ENCODE results near the gene NBPF1.
"Not testable (repeated sequence)": the region's sequence is repeated elsewhere in the genome, so short reads cannot be mapped to it uniquely, and the experiment has no call there.

The NBPF1 gene

GRCh38 chr1:16621681-16622315, 8.4 kb upstream of the NBPF1 start:
- DNase-seq, result not testable (repeated sequence)

GRCh38 chr1:16621300-16621658, 7.9 kb upstream of the NBPF1 start:
- no peak for DNase-seq

GRCh38 chr1:16619803-16620501, 6.6 kb upstream of the NBPF1 start:
- not testable (repeated sequence) for DNase-seq

DNA sequence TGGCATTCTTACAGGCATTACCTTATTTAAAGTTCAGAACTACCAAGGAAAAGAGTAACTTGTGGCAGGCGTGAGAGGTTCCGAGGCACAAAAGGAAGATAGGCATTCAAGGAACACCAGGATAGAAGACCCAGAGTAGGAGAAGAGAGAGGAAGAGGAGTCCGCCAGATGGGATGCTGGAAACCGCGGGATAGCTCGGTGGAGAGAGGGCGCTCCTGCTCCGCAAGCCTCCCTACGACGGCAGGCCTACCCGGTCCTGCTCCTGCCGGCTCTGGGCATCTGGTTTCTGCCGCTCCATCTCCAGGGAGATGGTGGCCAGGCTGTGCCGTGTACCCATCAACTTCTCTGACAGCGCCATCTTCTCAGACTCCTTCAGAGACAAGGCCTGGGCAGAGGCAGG, 5.4 kb upstream of the NBPF1 start:
- DNase-seq, result no peak

DNA sequence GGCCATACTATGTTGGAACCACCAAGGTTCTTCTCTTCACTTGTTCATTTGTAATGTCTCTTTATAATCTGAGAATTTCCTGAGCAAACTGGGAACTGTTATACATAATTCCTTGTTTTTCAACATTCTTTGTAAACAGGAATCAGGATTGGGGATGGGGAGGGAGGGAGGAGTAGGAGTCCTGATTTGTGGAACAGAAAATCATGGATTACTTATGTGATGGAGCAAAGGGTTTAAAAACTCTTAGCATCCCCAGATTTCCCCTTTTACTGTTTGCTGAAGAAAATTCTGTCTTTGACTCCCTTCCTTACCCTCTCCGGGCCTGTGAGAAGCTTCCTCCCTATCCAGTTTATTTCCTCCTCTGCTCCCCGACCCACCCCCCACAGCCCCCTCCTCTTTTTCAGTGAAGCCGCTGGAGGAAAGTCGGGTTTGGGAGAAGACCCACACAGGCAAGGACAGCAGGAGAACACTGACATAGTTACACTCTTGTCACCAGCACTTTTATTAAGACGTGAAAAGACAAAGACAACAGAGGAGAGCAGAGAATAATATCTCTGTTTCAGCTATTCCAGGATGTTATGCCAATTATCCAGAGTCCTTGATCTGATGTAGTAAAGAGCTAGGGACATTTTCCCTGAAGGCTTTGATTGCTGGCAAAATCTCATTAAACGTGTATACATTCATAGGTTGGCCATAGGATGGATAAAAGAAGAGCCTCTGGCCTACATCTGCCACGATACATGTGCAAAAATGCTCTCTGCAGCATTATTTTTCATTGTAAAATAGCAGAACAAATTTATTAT, 4.6 kb upstream of the NBPF1 start:
- no peak for DNase-seq

DNA sequence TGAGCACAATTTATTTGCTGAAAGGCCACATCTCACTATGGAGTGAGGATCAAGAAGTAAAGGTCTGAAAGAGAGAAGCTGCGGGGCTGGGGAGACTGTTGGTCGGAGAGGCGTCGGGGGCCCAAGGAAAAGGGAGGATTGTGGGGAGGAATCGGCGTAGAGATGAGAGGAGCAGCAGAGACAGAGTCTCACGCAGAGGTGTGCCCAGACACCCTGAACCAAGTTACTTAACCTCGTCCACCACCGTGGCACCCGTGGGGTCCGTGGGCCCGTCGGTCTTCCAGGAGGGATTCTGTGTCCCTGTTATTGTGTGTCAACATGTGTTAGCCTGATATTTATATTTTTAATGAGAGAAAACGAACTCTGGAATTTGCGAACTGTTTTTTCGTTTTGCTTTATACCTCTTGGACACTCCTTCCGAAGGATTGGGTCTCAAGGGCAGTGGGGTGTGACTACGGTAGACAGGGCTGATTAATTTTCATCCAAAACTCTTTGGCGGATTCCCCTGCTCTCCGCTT, 3.8 kb upstream of the NBPF1 start:
- no peak for DNase-seq

GRCh38 chr1:16615253-16616252, 2.2 kb upstream of the NBPF1 start:
- DNase-seq, result no peak

DNA sequence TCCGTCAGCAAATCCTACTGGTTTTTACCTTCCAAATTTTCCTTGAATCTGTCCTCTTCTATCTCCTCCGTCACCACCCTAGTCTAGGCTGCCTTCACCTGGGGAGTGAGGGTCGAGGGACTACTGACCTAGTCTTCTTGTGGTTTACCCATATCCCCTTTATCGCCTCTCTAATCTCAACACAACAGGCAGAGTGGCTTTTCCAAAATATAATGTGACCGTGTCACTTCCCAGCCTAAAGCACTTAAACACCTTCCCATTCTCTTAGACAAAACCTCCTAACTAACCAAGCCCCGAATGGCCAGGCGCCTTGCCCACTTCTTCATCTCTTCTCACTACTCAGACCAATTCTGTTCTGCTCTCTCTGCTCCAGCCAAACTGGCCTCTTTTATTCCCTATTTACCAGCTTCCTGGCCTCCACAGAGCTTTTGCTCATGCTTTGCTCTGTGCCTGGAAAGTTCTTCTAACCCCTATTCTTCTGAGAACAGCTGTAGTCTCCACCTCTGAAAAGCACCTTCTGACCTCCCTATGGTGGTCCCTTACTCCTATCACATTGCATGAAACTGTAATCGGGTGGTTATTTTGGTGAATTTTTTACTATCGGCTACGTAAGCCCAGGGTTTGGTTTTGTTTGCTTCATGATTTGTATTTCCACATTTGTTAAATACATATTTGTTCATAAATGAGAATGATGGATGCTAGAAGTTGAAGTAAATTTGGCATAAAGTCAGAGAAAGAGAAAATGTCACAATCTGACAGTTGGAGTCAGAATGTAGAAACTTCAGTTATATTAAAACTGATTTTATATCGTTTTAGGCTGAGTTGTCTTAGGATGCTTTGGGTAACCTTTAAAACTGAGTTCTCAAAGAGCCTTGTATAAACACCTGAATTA, 1.2 kb upstream of the NBPF1 start:
- no peak for DNase-seq

DNA sequence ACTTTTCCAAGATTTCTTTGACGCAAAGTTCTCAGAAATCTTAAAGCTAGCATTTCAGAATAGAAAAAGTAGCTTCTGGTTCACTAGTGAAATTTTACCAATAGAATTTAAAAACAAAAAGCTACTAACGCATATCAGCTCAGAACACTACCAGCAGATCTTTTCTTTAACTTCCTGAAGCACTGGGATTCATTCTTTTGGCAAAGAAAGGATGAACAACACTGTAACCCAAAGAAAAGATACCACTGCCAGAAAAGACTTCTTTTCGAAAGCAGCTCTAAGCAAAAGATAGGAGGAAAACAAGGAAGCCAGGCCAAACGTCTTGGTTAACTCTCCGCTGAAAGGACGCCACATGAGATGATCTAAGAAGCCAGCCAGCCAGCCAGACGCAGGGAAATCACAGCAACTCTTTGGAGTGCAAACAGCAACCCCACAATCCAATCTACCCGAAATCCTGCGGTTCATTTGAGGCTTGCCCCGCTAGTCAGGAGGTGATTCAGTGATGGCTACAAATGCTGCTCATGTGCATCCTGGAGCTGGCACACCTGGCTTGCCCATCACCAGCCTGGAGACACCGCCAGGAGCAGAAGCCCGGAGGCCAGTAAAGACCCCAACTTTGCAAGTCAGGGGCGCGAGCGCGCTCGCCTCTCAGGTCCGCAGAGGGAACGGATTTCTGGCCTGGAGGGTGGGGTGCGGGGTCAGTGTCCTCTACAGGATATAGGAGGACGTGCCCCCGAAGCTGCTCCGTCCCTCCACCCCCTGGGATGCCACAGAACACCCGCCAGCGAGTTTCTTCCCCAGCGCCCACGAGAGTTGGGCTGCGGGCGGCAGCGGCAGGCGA, 812 bp downstream of the NBPF1 start:
- DNase-seq, result no peak

GRCh38 chr1:16611981-16612331, 1.4 kb downstream of the NBPF1 start:
- DNase-seq, result not testable (repeated sequence)

DNA sequence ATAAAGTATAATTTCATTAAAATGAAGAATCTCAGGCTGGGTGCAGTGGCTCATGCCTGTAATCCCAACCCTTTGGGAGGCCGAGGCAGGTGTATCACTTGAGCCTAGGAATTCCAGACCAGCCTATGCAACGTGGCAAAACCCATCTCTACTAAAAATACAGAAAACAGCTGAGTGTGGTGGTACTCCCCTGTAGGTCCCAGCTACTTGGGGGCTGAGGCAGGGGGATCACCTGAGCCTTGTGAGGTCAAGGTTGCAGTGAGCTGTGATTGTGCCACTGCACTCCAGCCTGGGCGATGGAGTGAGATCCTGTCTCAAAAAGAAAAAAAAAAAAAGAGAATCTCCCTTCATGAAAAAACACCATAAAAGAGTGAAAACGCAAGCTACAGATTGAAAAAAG, 2.2 kb downstream of the NBPF1 start:
- not testable (repeated sequence) for DNase-seq

DNA sequence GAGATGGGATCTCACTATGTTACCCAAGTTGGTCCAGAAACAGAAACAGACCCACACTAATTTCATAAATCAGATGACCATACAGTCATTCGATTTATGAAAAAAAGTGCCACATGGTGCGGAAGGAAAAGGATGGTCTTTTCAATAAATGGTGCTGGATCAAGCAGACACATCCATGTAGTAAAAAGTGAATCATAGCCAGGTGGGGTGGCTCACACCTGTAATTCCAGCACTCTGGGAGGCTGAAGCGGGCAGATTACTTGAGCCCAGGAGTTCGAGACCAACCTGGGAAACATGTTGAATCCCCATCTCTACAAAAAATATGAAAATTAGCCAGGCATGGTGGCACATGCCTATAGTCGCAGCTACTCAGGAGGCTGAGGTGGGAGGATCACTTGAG, 2.8 kb downstream of the NBPF1 start:
- not testable (repeated sequence) for DNase-seq

DNA sequence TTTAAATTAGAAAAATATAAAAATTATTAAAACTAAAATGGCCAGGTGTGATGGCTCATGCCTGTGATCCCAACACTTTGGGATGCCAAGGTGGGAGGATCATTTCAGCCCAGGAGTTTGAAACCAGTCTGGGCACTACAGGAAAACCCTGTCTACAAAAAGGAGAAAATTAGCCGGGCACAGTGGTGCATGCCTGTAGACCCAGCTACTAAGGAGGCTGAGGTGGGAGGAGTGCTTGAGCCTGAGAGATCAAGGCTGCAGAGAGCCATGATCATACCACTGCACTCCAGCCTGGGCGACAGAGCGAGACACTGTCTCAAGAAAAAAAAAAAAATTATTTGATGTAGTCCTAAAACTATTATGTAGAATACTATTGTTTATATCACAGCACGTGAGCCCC, 3.6 kb downstream of the NBPF1 start:
- not testable (repeated sequence) for DNase-seq

DNA sequence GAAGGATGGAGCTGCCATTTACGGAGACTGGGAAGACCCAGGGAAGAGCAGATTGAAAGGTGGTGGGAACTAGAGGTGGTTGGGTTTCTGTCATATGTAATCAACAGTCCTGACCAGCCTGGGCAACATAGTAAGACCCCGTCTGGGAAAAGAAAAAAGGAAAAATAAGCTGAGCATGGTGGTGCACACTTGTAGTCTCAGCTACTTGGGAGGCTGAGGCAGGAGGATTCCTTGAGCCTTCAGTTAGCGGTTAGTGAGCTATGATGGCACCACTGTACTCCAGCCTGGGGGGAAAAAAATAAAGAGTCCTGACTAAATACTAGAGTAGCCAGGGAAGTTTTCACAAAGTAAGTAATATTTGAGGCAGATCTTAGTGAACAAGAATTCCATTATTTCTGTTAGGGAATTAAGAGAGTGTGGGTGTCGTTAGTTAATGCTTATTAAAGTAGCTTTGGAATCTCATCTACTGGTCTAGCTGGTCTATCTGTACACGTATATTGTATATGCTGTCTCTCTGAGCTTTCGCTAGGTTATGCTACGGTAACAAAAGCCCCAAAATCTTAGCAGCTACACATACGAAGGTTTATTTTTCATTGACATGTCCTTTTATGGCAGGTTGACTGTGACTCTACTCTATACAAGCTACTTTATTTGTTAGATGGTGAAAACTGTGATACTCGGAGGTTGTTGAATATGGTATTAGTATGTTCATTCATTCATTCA, 4.4 kb downstream of the NBPF1 start:
- no peak for DNase-seq

DNA sequence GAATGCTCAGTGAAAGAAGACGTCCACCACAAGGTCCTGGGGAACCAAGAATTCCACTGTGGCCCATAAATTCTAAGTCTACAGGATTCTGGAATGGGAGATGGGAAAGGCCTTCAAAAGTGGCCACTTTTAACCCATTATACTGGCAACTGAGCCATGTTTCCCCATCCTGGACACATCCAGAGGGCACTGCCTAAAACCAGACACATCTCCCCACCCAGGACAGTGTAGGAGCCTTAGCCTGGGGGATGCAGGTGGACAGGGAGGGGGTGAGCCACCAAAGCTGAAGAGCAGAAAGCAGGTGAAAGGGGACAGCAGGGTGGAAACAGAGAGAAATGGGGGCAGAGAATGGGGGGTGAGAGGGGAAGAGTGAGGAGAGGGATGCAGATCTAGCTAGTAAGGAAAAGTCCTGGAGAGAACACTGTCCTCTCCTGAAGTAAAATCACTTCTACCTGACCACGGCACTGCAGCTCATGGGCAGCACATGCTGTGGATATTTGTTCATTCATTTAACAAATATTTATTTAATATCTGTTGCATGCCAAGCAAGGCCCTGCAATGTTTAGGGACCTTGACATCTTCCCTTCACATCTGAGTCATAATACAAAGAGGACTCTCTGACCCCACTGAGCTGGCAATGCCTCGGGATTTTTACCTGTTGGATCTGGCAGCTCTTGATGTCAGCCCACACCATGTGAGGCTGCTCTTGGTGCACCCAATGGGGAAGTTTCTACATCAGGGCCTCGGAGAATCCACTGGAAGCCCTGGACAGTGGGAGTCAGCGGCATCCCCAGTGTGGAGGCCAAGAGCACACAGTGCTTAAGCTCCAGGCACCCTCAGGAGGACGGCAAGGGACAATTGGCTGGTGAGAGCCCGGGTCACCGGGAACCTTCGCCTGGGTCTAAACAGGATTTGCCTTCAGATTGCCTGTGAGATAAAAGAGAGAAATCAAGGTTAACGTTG, 5.2 kb downstream of the NBPF1 start:
- DNase-seq, result not testable (repeated sequence)

DNA sequence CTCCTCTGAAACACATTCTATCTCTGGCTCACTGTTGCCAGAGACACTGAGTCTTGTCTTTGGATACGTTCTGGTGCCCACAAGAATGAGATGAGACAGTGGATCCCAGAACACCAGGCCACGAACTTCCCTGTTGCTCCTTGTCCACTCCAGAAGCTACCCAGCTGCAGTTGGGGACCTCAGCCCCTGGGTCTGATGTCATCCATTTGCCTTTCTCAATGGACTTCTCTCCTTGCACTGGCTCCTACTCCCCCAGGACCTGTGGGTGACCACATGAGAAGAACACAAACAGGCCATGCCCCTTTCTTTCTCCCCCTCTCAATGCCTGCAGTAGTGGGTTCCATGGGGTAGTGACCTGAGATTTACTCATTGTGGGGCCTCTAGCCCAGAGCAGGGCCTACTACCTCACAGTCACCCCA, 5.9 kb downstream of the NBPF1 start:
- no peak for DNase-seq

- not testable (repeated sequence) for DNase-seq
Measured at GRCh38 chr1:16606666-16607432, 6.5 kb downstream of the NBPF1 start.

All from activated CD4-positive, alpha-beta T cell treated with anti-CD3 and anti-CD28 coated beads, Interleukin-2, amount 50 U/mL, for 4 hours (primary cell).